B cell (primary cell): ENCODE data around the gene NR4A1. TPM values are rescaled to one million over a fixed set of nuclear protein-coding genes. Genes with fewer than 3 reads are reported as not detected.

Source experiments
- ATAC-seq: fragments of 200-7000 bp; cut with Tn5 transposase; one replicate; pipeline ENCODE4 v1.10.0; 2021; ENCODE audit warnings: low read depth, mild to moderate bottlenecking, moderate number of reproducible peaks, moderate library complexity
- CTCF ChIA-PET: fragments of 350-600 bp; sonication (Branson Sonifier 250); formaldehyde crosslinking; loops from one replicate; lab custom pipeline; 2021; ENCODE audit warnings: antibody characterized with exemption, inconsistent platforms; lab: Charles Lee
- POLR2A ChIA-PET: fragments of 350-600 bp; sonication (Branson Sonifier 250); formaldehyde crosslinking; loops from one replicate; lab custom pipeline; 2021; ENCODE audit warnings: antibody characterized with exemption; lab: Charles Lee
- DNase-seq: peaks from one replicate; pipeline ENCODE4 v3.0.0; 2013
- H2AFZ ChIP-seq: 2 replicates; pipeline ENCODE4 v1.6.1; 2012; ENCODE audit warnings: mild to moderate bottlenecking, low read depth, low read length; ENCODE audit not compliant: insufficient read depth, poor library complexity, severe bottlenecking
- H3K27ac ChIP-seq, 2 donors: 1 replicate in 1 of 2; 2 replicates in 1 of 2; pipeline ENCODE4 v1.5.1; 2012 to 2013; ENCODE audit warnings: low read length in 2 of 2, mild to moderate bottlenecking in 2 of 2, moderate library complexity in 1 of 2
- H3K27me3 ChIP-seq, 4 experiments: fragments of 200-600 bp in 1 of 4; sonication (generic) in 1 of 4; replicated peaks in 1 of 4; 1 replicate in 2 of 4; 2 replicates in 2 of 4; pipeline versions ENCODE4 v1.6.1 to v1.7.0; 2013 to 2016; ENCODE audit warnings: low read length in 3 of 4, mild to moderate bottlenecking in 2 of 4, mixed read lengths in 1 of 4, moderate library complexity in 1 of 4; ENCODE audit not compliant: insufficient read depth in 4 of 4, control insufficient read depth in 3 of 4; ENCODE audit errors: control extremely low read depth in 1 of 4
- H3K36me3 ChIP-seq, 2 experiments: replicated peaks in 1 of 2; 1 replicate in 1 of 2; 2 replicates in 1 of 2; pipeline versions ENCODE4 v1.6.1 to v1.7.1; 2013; ENCODE audit warnings: low read length in 1 of 2; ENCODE audit not compliant: insufficient read depth in 2 of 2, control insufficient read depth in 1 of 2; ENCODE audit errors: control extremely low read depth in 1 of 2, extremely low read depth in 1 of 2
- H3K4me1 ChIP-seq, 2 donors: fragments of 200-600 bp in 1 of 2; sonication (generic) in 1 of 2; 1 replicate in 1 of 2; 2 replicates in 1 of 2; pipeline versions ENCODE4 v1.5.1 to v1.6.1; 2013 to 2017; ENCODE audit warnings: low read length in 2 of 2; ENCODE audit not compliant: control insufficient read depth in 2 of 2, insufficient read depth in 2 of 2
- H3K4me2 ChIP-seq: replicated peaks from 2 replicates; pipeline ENCODE3; 2012; ENCODE audit warnings: mild to moderate bottlenecking, low read depth, low read length; ENCODE audit not compliant: poor library complexity, severe bottlenecking
- H3K4me3 ChIP-seq, 5 experiments: fragments of 200-600 bp in 1 of 5; sonication (generic) in 1 of 5; 1 replicate in 3 of 5; 2 replicates in 2 of 5; pipeline versions ENCODE4 v1.5.1 to v1.7.0; 2011 to 2016; ENCODE audit warnings: low read length in 4 of 5, mild to moderate bottlenecking in 4 of 5, low read depth in 2 of 5, control low read depth in 1 of 5, moderate library complexity in 1 of 5; ENCODE audit not compliant: insufficient read depth in 1 of 5; ENCODE audit errors: control extremely low read depth in 1 of 5, extremely low read depth in 1 of 5
- H3K79me2 ChIP-seq: fragments of 200-600 bp; sonication (generic); one replicate; pipeline ENCODE4 v1.6.0; 2016; ENCODE audit warnings: low read length; ENCODE audit not compliant: control insufficient read depth, insufficient read depth
- H3K9ac ChIP-seq: fragments of 200-600 bp; sonication (generic); 2 replicates; pipeline ENCODE4 v1.6.1; 2017; ENCODE audit warnings: mild to moderate bottlenecking, low read length, moderate library complexity
- H3K9me3 ChIP-seq, 3 donors: one replicate each; pipeline versions ENCODE4 v1.6.1 to v1.7.1; 2013; ENCODE audit warnings: low read length in 2 of 3; ENCODE audit not compliant: control insufficient read depth in 2 of 3, insufficient read depth in 1 of 3; ENCODE audit errors: control extremely low read depth in 1 of 3
- H4K20me1 ChIP-seq: 2 replicates; pipeline ENCODE4 v1.6.0; 2012; ENCODE audit warnings: mild to moderate bottlenecking, low read length; ENCODE audit not compliant: insufficient read depth, control insufficient read depth, poor library complexity, severe bottlenecking
- H3K27ac Mint-ChIP-seq: one replicate; pipeline ENCODE4 v1.8.0; 2021; ENCODE audit warnings: mixed read lengths
- H3K27me3 Mint-ChIP-seq: one replicate; pipeline ENCODE4 v1.8.0; 2021; ENCODE audit warnings: mixed read lengths
- H3K4me1 Mint-ChIP-seq: one replicate; pipeline ENCODE4 v1.8.0; 2021; ENCODE audit warnings: mixed read lengths
- H3K4me3 Mint-ChIP-seq: one replicate; pipeline ENCODE4 v1.8.0; 2021; ENCODE audit warnings: mixed read lengths
- H3K9me3 Mint-ChIP-seq: one replicate; pipeline ENCODE4 v1.8.0; 2022; ENCODE audit warnings: mixed read lengths; ENCODE audit not compliant: insufficient read depth
- EZH2 ChIP-seq: IDR thresholded peaks from 2 replicates; pipeline ENCODE4 v1.6.1; 2012; ENCODE audit warnings: borderline replicate concordance, low read depth, mild to moderate bottlenecking, moderate library complexity, low read length; ENCODE audit not compliant: insufficient read depth, poor library complexity, severe bottlenecking
- WGBS: methylation state at CpG from one replicate; pipeline ENCODE4 v1.1.5; 2013; ENCODE audit warnings: missing lambda C conversion rate; ENCODE audit not compliant: insufficient coverage; 5-methylcytosine and 5-hydroxymethylcytosine counted together
- intact Hi-C: fragments of 100-400 bp; cut with micrococcal nuclease; formaldehyde crosslinking; loops from one replicate; pipeline ENCODE4 v1.10.0; 2022
- polyA plus RNA-seq: library from polyadenylated mRNA; depleted of rRNA; stranded (reverse); fragments of >200 nt; gene quantifications from 2 replicates; pipeline ENCODE4 v1.2.3, GENCODE V29; 2012
- total RNA-seq, 2 donors: library from RNA; stranded (reverse); fragments of 120-200 nt in 1 of 2; gene quantifications; 1 replicate in 1 of 2; 2 replicates in 1 of 2; pipeline versions ENCODE4 v1.2.3 to v1.2.4, GENCODE V29; 2013 to 2022
- TF ChIP-seq, protein P1 (sequence below): fragments of 200-600 bp; IDR thresholded peaks from one replicate; pipeline ENCODE4 v1.8.0; 2022; ENCODE audit warnings: antibody characterized with exemption, mild to moderate bottlenecking

The NR4A1 gene
- total and polyA plus RNA-seq, 2 donors (not counting 1 experiment from before 2014, with no cell fraction given) = 43.2 to 470 TPM

DNA sequence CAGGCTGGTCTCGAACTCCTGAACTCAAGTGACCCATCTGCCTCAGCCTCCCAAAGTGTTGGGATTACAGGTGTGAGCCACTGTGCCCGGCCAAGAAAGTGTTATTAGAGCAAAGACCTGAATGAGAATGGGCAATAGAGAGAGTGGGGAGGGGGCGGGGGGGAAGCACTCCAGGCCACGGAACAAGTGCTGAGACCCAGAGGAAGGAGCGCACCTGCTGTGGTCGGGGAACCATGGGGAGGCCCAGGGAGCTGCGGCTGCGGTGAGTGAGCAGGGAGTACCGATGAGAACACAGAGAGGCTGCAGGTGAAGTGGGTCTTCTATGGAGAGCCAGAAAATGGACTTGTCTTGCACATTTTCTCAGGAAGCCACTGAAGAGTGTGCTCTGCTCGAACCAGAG, 39.0 kb downstream of the NR4A1 start:
- Histone ChIP-seq H3K36me3 (no peaks in the 10 kb centered on the region), H2AFZ (no peak overlapping the region), H3K9ac (no peak overlapping the region), H3K4me1 (peaks cover 11 to 13% of the 10 kb centered on the region in 2 donors), H3K27ac (no peak overlapping the region), H3K79me2 (no peaks in the 10 kb centered on the region), H3K27me3 (peaks cover 0 to 21% (median 3%) of the 10 kb centered on the region in 4 experiments), H3K4me2 (no peak overlapping the region), H4K20me1 (no peaks in the 10 kb centered on the region), H3K4me3 (no peak overlapping the region), H3K9me3 (no peaks in the 10 kb centered on the region)
- H3K9me3 Mint-ChIP-seq = no peaks in the 10 kb centered on the region
- ATAC-seq = no peak
- H3K4me1 Mint-ChIP-seq = peaks cover 14% of the 10 kb centered on the region
- TF ChIP-seq, protein P1, sequence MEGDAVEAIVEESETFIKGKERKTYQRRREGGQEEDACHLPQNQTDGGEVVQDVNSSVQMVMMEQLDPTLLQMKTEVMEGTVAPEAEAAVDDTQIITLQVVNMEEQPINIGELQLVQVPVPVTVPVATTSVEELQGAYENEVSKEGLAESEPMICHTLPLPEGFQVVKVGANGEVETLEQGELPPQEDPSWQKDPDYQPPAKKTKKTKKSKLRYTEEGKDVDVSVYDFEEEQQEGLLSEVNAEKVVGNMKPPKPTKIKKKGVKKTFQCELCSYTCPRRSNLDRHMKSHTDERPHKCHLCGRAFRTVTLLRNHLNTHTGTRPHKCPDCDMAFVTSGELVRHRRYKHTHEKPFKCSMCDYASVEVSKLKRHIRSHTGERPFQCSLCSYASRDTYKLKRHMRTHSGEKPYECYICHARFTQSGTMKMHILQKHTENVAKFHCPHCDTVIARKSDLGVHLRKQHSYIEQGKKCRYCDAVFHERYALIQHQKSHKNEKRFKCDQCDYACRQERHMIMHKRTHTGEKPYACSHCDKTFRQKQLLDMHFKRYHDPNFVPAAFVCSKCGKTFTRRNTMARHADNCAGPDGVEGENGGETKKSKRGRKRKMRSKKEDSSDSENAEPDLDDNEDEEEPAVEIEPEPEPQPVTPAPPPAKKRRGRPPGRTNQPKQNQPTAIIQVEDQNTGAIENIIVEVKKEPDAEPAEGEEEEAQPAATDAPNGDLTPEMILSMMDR = no peak
- no peak for TF ChIP-seq EZH2
- no peak overlapping the region for H3K4me3 Mint-ChIP-seq
- intact Hi-C loops = no loop called here
- H3K27me3 Mint-ChIP-seq = peaks cover 45% of the 10 kb centered on the region
- ChIA-PET CTCF (interaction anchor here (1.3 to 34.6 kb wide), 2 partner anchors 57 to 118 kb away, joined by 3 to 1315 read pairs; no protein-coding TSS in a partner anchor), POLR2A (no interaction called here)
- no peak for DNase-seq
- 43% methylated on average over 10 of the region's 10 CpGs for WGBS
- H3K27ac Mint-ChIP-seq = no peak overlapping the region

DNA sequence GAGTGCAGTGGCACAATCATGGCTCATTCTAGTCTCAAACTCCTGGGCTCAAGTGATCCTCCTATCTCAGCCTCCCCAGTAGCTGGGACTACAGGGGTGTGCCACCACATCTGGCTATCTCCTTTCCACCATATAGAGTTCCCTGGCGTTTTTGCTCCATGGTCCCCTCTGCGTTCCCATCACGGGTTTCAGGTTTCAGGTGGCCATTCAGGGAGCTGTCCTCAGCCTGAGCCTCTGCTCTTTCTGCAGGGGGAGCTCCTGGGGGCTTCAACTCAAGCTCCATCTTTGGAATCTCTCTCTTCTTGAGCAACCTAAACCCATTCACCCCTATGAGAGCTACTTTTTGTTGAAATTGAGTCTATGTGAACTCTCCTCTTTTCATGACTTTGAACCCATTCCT, 39.8 kb downstream of the NR4A1 start:
- TF ChIP-seq, protein P1 = no peak
- no peak for TF ChIP-seq EZH2
- WGBS = 28% methylated on average over 3 of the region's 3 CpGs
- no peak overlapping the region for H3K4me3 ChIP-seq
- H3K4me1 ChIP-seq = peaks cover 11 to 13% of the 10 kb centered on the region in 2 donors
- ATAC-seq (no peak), DNase-seq (no peak)
- no peak overlapping the region for H3K27ac Mint-ChIP-seq
- H3K9me3 ChIP-seq = no peaks in the 10 kb centered on the region
- no peak overlapping the region for H3K4me3 Mint-ChIP-seq
- no peak overlapping the region for H3K9ac ChIP-seq
- ChIA-PET CTCF (interaction anchor here (0.6 to 34.6 kb wide), 8 partner anchors 10 to 119 kb away, joined by 3 to 1315 read pairs (median 3); no protein-coding TSS in a partner anchor), POLR2A (interaction anchor here (0.6 kb wide), 1 partner anchor 1362 kb away, joined by 4 read pairs; no protein-coding TSS in a partner anchor)
- H4K20me1 ChIP-seq = no peaks in the 10 kb centered on the region
- peaks cover 14% of the 10 kb centered on the region for H3K4me1 Mint-ChIP-seq
- H3K27ac ChIP-seq = no peak overlapping the region
- peaks cover 0 to 21% (median 3%) of the 10 kb centered on the region in 4 experiments for H3K27me3 ChIP-seq
- no peak overlapping the region for H2AFZ ChIP-seq
- no peaks in the 10 kb centered on the region for H3K36me3 ChIP-seq
- no peaks in the 10 kb centered on the region for H3K9me3 Mint-ChIP-seq
- intact Hi-C loops = no loop called here
- H3K27me3 Mint-ChIP-seq = peaks cover 45% of the 10 kb centered on the region
- H3K79me2 ChIP-seq = no peaks in the 10 kb centered on the region
- no peak overlapping the region for H3K4me2 ChIP-seq
